ENCODE data around the gene KDM5A.

DNA sequence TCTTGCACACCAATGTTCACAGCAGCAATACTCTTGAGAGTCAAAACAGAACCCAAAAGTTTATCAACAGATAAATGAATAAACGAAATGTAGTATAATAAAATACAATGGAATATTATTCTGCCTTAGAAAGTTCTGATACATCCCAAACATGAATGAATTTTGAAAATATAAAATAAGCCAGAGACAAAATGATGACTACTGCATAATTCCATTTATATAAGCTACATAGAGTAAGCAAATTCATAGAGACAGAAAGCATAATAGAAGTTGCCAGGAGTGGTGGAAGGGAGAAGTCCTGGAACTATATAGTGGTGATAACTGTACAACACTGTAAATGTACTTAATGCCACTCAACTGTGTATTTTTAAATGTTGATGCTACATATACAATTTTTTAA lies 21.1 kb downstream of the KDM5A start:
- no peak for TF ChIP-seq EZH2 (IDR thresholded peaks at IDR 0.05; ENCODE audit: low read length, missing control alignments)
- TF ChIP-seq, protein P1, sequence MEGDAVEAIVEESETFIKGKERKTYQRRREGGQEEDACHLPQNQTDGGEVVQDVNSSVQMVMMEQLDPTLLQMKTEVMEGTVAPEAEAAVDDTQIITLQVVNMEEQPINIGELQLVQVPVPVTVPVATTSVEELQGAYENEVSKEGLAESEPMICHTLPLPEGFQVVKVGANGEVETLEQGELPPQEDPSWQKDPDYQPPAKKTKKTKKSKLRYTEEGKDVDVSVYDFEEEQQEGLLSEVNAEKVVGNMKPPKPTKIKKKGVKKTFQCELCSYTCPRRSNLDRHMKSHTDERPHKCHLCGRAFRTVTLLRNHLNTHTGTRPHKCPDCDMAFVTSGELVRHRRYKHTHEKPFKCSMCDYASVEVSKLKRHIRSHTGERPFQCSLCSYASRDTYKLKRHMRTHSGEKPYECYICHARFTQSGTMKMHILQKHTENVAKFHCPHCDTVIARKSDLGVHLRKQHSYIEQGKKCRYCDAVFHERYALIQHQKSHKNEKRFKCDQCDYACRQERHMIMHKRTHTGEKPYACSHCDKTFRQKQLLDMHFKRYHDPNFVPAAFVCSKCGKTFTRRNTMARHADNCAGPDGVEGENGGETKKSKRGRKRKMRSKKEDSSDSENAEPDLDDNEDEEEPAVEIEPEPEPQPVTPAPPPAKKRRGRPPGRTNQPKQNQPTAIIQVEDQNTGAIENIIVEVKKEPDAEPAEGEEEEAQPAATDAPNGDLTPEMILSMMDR (conservative IDR thresholded peaks at IDR 0.05 in 1 of 2, IDR thresholded peaks at IDR 0.05 in 1 of 2; ENCODE audit: low read depth in 1 of 2, low read length in 2 of 2), result no peak

Measured in fibroblast of lung (primary cell).